Head of caudate nucleus (tissue), 42 donors: Measurements from ENCODE around the gene LRTM2.

ENCODE experiments used
- DNase-seq, 42 donors: peaks; one replicate each; pipeline versions ENCODE4 v3.0.0 to v3.0.0-alpha.2; 2020 to 2021; ENCODE audit warnings: mixed read lengths in 7 of 42
- intact Hi-C: fragments of 100-400 bp; cut with DNase I; formaldehyde crosslinking; loops from one replicate; pipeline ENCODE4 v1.15.0; 2022

The LRTM2 gene

GRCh38 chr12:1836241-1836803, 16.0 kb downstream of the LRTM2 start:
- peak in 3 of 42 donors; percentile 6 to 9 (median 7) for DNase-seq
- intact Hi-C loops: no loop called here

DNA sequence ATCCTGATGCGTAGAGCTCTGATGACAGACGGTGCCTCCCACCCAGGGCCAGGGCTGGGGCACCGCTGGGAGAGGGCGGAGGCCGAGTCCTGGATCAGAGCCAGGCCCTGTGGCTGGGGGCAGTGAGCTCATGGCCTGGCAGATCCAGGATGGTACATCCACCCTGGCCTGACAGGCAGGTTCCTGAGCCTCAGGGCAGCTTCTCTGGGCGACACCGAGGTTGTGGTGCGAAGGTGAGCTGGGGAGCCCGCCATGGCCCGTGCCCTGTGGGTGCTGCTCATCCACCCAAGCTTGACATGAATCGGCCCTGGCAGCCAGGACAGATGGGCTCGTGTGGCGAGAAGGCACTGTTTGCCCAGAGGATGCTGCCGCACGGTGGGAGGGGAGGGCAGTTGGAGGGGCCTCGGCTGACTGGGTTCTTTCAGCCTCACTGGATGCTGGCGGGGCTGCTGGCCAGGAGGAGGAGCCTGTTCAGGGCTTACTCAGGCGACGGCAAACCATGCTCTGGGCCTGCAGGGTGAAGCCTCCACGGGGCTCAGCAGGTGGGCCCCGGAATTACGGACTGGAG, 16.6 kb downstream of the LRTM2 start:
- intact Hi-C loops: no loop called here
- peak; percentile 65 to 89 (median 81) for DNase-seq

- intact Hi-C loops: no loop called here
- DNase-seq: peak in 4 of 42 donors; percentile 11 to 37 (median 16)
Measured at GRCh38 chr12:1837541-1838204, 17.3 kb downstream of the LRTM2 start.

DNA sequence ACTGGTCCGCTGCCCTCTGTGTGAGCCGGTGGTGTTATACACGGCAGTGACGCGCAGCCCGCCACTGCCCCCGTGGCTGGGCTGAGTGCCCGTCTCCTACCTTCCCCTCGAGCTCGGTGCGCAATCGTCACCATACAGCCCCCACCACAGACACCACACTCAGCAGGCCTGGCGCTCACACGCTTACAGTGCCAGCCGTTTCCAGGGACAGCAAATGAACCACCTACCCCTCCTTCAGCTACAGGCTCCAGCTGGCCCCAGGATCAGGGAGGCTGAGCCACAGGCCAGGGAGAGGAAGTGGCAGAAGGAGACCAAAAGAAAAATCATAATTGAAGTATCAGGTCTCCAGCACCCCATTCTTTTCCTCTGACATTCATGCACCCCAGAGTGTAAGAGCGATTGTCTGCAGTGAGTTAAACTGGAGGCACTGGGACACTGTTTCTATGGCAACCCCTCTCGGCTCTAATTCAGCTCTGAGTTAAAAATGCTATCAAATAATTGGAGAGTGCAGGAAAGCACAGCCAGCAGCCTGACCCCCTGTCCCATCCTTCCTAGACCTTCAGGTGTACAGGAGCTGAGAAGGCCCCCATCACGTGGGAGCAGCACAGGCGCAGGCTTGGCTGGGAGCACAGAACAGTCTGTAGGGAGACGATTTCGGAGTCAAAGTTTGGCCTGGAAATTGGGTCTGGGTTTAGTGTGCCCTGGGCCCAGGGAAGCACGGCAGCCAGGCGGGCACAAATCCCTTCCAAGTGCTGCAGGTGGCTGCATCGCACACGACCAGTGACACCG, 18.0 kb downstream of the LRTM2 start:
- intact Hi-C loops: no loop called here
- peak in 17 of 42 donors; percentile 27 to 74 (median 49) for DNase-seq

DNA sequence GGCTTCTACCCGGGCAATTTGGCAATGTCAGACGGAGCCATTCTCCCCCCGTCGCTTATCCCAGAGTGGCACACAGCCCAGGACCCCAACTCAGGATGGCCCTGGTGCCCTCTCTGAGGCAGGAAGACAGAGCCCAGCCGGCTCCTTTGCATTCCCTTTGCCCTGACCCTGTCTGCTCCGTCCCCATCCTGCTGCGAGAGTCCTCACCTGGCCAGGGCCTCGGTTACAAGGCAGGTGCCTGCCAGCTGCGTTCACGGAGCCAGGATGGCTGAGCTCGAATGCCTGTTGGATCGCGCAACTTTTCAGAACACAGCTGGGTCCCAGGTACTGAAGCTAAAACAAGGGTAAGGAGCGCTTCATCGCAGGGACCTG, 18.6 kb downstream of the LRTM2 start:
- DNase-seq: peak in 4 of 42 donors; percentile 12 to 36 (median 24)

DNA sequence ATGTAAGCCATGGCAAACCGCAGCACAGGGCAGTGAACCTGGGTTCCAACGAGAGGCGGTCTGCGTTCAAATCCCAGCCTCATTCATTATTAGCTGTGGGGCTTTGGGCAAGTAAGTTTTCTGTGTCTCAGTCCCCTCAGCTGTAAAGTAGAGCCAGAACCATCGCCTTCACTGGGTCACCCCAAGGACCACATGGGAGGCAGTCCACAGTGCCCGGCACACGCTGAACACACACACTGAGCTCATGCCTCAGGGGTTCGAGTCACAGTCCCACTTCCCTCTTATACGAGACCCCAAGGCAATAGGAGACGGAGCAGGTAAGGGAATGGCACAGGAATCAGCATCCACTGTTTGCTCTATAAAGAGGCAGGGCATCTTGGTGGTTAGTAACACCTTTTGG, 19.1 kb downstream of the LRTM2 start:
- intact Hi-C loops: no loop called here
- DNase-seq: no peak

More for the DNA sequence above, 18.6 kb downstream of the LRTM2 start:
- intact Hi-C loops: no loop called here

DNA sequence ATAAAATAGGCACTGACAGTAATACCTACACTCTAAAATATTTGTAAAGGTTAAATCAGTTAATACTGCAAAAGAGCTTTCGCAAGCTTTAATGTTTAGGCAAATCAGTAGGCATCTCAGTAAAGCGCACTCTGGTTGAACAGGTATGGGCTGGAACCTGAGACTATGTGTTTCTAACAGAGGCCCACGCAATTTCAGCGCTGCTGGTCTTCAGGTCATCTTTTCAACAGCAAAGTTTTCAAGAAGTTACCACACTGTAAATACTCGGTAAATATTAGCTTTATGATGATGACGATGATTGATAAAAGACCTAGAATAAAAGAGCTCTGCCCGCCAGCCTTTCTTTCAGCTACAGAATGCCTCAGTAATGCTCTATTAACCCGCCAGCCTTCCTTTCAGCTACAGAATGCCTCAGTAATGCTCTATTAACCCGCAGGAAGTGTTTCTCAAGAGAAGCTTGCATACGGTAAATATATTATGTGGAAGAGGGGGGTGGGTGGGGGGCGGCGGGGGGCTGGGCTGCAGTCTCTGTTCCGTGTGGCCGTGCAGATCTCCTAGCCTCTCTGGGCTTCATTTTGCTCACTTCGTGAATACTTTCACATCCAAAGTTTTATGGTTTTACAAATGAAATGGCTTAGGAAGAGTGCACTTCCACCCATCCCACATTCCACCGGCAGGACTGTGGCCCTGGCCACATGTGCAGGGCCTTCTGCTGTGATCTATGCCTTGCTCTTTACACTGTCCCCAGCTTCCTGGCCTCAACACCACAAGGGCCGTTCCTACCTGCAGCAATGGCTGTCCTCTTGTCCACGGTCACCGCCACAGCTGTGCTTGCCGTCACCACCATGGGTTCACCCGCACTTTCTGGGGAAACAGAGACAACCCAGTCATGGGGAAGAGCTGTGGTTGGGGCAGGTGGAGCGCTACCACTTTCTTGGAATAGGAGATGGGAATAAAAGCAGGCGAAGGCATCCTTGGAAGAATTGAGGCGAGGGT, 19.9 kb downstream of the LRTM2 start:
- intact Hi-C loops: no loop called here
- peak in 4 of 42 donors; percentile 1 to 36 (median 6) for DNase-seq

DNA sequence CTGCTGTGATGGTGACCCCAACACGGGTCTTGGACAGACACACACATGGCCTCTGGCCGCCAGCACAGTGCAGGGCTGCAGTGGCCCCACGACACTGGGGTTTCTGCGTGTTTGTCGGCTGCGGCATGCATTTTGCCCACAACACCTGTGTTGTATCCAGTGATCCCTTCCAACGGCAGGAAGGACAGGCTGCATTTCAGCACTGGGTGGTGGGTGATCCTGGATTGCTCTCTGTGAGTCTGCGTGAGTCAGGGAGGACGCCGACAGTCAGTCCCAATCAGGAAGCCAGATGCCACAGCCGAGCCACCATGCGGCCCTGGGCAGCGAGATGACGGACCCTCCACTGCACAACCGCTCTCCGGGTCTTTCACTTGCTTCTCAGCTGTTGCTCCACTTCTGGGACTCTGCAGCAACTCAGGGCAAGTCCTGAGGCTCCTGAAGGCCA, 20.6 kb downstream of the LRTM2 start:
- intact Hi-C loops: no loop called here
- peak in 3 of 42 donors; percentile 4 to 15 (median 8) for DNase-seq

- DNase-seq: peak in 4 of 42 donors; percentile 2 to 11 (median 6)
- intact Hi-C loops: no loop called here
Measured at GRCh38 chr12:1841586-1842182, 21.3 kb downstream of the LRTM2 start.

- peak in 3 of 42 donors; percentile 24 to 38 (median 24) for DNase-seq
- intact Hi-C loops: no loop called here
Measured at GRCh38 chr12:1842183-1842904, 22.0 kb downstream of the LRTM2 start.

GRCh38 chr12:1842905-1843640, 22.7 kb downstream of the LRTM2 start:
- intact Hi-C loops: no loop called here
- DNase-seq: peak in 4 of 42 donors; percentile 6 to 35 (median 12)

- intact Hi-C loops: no loop called here
- DNase-seq: peak in 2 of 42 donors; percentile 6 to 37
Measured at GRCh38 chr12:1843641-1844005, 23.3 kb downstream of the LRTM2 start.

- peak in 5 of 42 donors; percentile 10 to 41 (median 18) for DNase-seq
- intact Hi-C loops: no loop called here
Measured at GRCh38 chr12:1844223-1844622, 23.9 kb downstream of the LRTM2 start.

- intact Hi-C loops: no loop called here
- peak in 7 of 42 donors; percentile 22 to 52 (median 40) for DNase-seq
Measured at GRCh38 chr12:1844661-1845409, 24.5 kb downstream of the LRTM2 start.

GRCh38 chr12:1845427-1845826, 25.1 kb downstream of the LRTM2 start:
- peak in 3 of 42 donors; percentile 14 to 36 (median 15) for DNase-seq
- intact Hi-C loops: no loop called here

- DNase-seq: no peak
- intact Hi-C loops: no loop called here
Measured at GRCh38 chr12:1845886-1846285, 25.5 kb downstream of the LRTM2 start.
